HG03103 (cell line): ENCODE measurements around the gene ARX.
A peak's percentile ranks its signal among the peaks of the same experiment; 100 is the strongest.

ENCODE experiments used
- ATAC-seq: cut with Tn5 transposase; IDR thresholded peaks from one replicate; pipeline ENCODE4 v1.9.1; 2021; ENCODE audit warnings: low read depth; ENCODE audit not compliant: unreplicated experiment

The ARX gene

DNA sequence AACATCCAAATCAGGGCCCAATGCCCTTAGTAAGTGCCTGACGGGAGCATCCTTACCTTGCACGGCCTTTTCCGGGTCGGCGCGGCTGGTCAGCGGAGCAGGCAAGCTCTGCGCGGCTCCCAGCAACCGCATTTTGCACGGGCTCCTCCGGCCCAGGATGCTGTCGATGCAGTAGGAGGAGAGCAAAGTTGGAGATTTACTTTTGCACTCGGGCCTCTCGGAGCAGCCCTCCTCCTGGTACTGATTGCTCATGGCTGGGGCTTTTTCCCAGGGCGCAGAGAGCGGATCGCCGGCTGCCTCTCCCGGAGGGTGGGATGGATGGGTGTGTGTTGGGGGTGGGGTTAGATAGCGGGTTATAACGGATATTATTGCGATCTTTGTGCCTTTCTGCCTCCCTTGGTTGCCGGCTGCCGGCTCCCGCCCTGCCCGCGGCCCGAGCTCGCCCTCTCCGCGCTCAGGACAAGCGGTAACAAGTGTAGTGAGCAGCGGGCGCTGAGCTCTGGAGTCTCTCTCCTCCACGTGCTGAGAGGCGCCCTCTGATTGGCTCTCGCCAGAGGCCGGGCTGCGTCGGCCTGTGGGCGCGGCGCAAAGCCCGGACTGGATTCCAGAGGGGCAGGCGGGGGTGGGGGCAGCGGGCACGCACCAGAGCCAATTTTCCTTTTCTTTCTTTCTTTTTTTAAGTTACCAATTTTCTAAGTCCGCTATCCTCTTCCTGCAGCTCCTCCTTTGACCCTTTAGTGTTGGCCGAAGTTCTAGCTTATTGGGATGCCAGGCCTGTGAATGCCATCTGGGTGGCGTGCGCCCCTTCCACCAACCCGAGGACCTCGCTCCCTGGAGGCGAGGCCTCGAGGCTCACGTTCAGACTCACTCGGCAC is at the start of gene ARX:
Gene ARX (minus strand): TSS at position 480 of the 875 bp plus-strand sequence. CDS start 228 bp downstream, at position 252.
- no peak for ATAC-seq

DNA sequence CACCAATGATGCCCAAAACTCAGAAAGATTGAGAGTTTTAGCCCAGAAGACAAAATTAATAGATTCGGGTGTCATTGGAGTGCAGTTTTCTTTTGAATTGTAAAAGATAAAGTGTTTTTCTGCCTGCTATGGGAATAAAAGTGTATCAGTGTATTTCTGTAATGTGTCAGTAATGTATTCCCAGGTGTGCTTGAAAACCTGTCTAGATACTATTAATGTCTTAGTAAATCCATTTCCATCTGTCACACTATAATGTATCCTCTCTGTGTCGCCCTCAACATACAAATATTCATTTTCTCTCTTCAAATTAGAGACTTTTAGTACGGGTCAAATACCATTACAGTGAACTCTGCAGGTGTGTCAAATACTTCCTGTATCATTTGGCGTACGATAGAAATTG is 43.5 kb upstream of the ARX start:
- ATAC-seq: no peak

GRCh38 chrX:25052798-25053534 is 37.2 kb upstream of the ARX start:
- no peak for ATAC-seq

DNA sequence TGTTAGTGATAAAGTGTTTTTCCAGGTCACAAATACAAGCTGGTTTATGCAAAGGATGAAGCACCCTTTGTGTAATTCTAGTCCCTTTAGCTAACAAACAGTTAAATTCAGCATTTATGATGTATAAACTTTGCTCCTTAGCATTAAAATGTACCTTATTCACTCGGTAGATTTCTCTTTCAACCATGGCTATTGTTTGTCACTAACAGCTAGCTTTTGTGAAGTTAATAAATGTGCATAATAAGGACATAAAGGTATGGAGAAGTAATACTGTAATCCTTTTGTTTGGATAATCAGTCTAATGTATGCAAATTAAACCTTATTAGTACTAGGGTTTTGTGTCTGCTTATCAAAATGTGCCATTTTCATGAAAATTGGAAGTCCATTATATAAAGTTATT is 34.2 kb upstream of the ARX start:
- no peak for ATAC-seq

DNA sequence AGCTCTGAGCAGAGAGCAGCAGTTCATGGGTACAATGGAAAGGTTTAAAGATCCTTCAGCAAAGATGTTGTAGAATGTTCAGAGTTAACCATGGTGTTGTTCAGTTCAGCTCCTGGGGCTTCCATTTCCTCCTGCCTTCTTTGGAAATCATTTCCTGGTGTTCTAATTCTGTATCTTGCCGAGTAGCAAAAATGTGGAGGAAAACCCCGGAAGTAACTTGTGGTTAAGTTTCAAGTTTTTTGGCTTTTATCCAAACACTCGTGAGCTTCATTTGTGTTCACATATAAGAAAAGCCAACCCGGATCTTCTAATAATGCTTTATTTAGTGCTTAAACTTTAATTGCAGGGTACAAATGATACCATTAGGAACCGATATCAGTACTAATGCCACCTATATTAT is 33.6 kb upstream of the ARX start:
- no peak for ATAC-seq

DNA sequence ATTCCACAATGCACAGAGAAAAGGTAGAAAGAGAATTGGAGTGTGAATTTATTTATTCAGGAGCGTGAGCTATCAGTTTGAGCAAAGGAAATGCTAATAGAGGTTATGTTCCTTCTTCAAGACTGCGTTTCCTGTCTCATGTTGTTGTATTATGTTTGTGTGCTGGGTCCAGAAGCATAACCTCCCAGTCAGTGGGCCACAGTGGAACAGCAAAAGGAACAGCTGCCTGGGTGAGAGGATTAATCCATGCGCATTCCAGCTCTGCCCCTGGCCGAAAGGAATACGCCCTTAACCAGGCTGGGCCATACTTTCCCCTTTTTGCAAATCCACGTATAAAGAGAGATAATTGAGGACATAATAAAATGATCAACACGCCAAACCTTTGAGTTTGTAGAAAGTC is 32.4 kb upstream of the ARX start:
- ATAC-seq: no peak

DNA sequence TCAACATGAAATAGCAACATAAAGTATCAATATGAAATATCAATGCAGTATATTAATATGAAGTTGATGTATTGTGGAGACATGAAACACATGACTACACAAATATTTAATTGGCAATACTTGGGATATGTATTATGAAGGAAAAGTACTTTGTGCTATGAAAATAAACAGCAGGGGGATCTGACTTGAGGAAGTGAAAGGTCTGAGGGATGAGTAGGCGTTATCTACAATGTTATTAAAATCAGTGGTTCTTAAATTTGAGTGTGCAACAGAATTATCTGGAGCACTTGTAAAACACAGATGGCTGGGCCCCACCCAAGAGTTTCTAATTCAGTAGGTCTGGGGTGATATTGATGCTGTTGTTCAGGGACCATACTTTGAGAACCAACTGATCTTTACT is 27.4 kb upstream of the ARX start:
- ATAC-seq: no peak

GRCh38 chrX:25039036-25039435 is 23.3 kb upstream of the ARX start:
- no peak for ATAC-seq

DNA sequence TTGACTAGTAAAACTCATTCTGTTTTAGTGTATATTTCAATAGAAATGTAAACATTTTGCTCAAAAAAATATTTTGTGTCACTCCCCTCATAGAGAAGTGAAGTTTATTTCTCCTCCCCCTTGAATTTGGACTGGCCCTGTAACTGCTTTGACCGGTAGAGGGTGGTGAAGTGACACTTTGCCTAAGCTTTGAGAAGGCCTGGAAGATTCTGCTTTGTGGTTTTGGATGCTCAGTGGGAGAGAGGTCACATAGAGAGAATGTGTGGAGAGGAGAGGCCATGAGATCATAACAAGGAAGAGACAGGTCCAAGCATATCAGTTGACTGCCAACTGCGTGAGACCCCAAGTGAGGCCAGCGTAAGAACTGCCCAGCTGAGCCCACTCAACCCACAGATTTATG is 19.1 kb upstream of the ARX start:
- no peak for ATAC-seq

DNA sequence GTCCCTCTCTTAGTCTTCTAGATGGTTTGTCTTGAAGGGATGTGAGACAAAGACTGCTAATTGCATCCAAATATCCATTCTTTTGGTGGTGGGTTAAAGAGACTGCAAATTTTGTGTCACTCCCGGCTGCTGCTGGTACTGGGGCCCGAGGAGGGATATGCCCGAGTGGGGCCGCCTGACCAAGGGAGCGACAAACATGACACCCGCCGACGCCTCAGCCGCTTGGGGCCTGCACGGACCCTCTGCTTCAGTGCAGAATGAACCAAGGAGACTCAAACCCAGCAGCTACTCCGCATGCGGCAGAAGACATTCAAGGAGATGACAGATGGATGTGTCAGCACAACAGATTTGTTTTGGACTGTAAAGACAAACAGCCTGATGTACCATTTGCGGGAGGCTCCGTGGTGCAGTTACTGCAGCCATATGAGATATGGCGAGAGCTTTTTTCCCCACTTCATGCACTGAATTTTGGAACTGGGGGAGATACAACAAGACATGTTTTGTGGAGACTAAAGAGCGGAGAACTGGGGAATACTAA is 13.6 kb upstream of the ARX start:
- no peak for ATAC-seq

DNA sequence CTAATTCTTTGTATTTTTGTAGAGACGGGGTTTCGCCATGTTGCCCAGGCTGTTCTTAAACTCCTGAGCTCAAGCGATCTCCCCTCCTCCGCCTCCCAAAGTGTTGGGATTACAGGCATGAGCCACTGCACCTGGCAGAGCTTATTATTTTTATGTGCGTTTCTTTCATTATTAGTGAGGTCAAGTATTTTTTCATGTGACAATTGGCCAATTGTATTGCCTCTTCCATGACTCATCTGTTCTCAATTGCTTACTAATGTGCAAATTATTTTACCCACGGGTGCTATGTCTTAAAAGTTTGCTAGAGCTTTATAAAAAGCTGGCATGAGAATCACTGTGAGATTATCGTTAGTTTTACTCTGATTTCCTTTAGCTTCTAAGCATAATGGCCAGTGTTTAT is 13.0 kb upstream of the ARX start:
- no peak for ATAC-seq

- ATAC-seq: no peak
Observed at GRCh38 chrX:25026576-25026975, 10.8 kb upstream of the ARX start.

DNA sequence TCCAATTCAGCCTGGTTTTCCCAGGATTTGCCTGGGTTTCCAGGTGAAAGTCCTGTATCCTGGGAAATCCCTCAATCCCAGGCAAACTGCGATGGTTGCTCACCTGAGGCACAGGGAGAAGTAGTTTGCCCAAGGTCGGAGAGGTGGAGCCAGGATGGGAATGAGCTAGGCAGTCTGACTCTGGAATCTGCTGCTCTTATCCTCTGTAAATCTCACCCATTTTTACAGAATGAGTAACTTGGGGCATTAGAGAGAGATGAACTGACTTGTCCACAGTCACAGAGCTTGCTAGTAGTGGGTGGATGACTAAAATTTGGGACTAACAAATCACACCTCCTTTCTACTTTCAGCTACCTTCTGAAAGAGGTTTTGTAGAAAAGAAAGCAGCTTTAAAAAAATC is 9.8 kb upstream of the ARX start:
- no peak for ATAC-seq

DNA sequence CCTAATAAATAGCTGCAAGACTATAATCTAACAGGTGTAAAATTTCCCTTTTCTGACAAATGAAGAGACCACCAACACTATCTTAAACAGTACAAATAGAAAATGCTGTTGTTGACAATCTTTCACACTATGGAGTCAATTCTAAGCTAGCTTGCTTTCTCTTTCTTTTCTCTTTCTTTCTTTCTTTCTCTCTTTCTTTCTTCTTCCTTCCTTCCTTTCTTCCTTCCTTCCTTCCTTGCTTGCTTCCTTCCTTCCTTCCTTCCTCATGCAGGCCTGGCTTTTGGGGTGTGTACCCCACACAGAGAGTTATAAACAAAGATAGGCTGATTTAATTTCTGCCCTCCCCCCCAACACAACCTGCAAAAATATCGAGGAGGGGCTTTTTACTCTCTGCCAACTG is 8.1 kb upstream of the ARX start:
- no peak for ATAC-seq

DNA sequence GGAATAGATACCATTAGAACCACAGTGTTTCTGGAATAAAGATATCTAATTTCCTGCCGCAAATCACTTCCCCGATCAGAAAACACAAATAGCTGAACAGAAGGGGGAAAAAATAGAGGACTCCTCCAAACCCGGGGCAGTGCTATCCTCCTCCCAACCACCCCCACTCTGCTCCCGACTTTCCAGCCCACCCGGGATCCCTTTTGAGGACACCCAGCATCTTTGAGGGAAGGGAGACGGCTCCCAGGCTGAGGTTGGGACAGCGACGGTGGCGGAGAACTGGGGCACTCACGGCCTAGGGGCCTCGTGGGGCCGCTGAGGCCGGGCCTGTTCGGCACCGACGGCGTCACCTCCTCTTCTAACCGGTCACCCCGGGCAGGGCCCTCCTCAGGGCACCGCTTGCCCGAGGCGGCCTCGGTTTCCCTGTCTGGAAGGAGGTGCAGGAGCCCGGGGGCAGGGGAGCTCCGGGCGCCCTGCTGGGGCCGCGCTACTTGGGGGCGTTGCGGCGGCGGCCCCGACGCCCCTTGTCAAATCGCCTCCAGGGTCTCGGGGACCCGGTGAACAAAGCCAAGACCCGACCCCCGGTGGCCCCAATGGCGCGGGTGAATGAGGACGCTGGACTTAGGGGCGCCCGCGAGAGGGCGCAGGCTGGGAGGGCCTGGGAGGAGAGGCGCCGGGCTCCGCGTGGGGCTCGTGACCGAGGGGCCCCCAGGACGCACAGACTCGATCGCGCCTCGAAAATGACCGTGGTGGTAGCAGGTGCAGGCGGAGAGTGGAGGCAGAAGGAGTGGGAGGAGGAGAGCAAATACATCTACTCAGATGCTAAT is 6.9 kb upstream of the ARX start:
- ATAC-seq: no peak

DNA sequence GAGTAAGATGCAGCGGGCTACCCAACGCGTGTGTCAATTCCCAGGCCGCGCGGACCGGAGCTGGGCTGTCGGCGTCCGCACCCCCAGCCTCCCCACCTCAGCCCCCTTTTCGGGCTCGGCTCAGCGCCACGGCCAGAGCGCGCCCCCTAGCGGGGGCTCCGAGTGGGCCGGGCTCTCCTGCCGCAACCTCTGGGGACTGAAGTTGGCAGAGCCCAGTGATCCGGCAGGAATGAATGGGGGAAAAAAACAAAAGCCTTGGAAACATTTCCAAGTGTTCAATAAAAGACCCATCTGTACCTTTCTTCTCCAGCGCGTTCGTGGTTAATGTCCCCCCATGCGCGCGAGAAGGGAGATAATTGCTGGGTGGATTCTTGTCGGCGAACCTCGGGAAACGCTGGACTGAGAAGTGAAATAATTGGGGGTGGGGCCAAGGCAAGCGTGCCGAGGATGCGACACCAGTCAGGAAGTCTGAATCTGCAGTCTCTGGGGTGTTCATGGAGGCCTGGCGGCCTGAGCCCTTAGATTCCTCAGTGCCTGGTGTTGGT is 5.2 kb upstream of the ARX start:
- peak; percentile 61 for ATAC-seq

GRCh38 chrX:25020391-25020904 is 4.7 kb upstream of the ARX start:
- peak; percentile 18 for ATAC-seq

DNA sequence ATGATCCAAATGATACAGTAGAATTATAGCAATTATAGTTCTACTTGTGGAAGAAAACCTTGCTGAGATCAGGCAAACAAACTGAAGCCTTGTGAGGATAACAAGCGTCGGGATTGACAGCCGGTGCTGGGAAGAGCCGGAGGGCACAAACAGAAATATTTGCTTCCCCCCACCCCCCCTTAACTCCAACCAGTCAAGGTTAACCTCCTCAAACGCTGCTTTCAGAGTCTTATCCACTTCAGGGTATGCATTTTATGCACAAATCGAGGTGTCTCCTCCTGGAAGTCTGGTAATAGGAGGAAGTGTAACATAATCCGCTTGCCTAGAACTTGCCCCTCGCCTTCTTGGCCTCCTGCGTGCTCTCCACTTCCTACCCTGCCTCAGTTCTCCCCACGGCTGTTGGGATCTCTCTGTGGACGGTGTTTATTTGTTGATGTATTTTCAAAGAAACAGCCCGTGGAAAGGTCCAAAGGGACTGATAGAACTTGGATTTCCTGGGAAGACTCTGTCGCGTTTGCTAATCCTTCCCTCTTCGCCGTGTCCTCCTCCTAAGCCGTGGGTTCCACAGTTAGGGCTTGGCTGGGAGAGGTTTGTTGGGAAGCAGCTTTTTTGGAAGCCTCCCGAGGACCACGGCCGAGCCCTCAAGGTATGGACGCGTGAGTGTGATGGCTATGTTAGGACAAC is 4.1 kb upstream of the ARX start:
- ATAC-seq: no peak

DNA sequence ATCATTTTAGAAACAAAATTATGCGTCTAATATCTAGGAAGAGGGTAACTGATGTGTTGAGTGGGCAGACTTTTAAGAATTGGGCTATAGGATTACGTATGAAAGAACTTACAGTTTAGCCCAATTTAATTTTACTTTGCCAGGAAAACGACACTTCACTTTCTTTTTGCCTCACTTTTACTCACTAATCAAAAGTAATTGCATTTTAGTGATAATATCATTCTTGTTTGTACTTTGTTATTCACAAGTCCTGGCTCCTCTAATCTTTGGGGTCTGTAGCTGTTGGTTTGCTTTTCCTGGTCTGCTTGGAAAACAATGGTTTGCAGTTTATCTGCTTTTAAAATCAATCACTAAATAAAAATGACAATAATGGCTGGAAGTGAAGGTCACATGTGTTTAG is 2.9 kb upstream of the ARX start:
- no peak for ATAC-seq
